Cerebellar nuclear complex (tissue), 1 donor: Measurements from ENCODE around the gene MSANTD1.

ENCODE experiments used
- DNase-seq, 2 experiments: peaks; one replicate each; lab custom pipeline; 2025; lab: John Stamatoyannopoulos, UW

The MSANTD1 gene

DNA sequence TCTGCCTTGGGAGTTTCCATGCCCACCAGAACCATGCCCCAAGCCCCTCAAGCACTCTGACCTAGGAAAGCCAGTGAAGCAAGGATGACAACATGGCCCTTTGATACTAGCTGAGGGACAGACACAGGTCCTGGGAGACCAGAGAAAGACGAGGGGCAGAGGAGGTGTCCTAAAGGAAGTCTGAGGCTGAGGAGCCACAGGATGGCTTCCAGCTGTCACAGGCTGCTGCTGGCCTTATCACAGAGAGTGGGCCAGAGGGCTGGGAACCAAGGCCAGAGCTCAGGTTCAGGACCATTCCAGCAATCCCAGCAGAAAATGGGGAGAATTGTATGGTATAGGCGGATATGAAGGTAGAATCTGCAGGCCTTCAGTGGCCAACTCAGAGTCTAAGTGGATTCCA lies 31.7 kb upstream of the MSANTD1 start:
- DNase-seq, result no peak

- DNase-seq, result no peak
Measured at GRCh38 chr4:3217771-3218170, 31.2 kb upstream of the MSANTD1 start.

DNA sequence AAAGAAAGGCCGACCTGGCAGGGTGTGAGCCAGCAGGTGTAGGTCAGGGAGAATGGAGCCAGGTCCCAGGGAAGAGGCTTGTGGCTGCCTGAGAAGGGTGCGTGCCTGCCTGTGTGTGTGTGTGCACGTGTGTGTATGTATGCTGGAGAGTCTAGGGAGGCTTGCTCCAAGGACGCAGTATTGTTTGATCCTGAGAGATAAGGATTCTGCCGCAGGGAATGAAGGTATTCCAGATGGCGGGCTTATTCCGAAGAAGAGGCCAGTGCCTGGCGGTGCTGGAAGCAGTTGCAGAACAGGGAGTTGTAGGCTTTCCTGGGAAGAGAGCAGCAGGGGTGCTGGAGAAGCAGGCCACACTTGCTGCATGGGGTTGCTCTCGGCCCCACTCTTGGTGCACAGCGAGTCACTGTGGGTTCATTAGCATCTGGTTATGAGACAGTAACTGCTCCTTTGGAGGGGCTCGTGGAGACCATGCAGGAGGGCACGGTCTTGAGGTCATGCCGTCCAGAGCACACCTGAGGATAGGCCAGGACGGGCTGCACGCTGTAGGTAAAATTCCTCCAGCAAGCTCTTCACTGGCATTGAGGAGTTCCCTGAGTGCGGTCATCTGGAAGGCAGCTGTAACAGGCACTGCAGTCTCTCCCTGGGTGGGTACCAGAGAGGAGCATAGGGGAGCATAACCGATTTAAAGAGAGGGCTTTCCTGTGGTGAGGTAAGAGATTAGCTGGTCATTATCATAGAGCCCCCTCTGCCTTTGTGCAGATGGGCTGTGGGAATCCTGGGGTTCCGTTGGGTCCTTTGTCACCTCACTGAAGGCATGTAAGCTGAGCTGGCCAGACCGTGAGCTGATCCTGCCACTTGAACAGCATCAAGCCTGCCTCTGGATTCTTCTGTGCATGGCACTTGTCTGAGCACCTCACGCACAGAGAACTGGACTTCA lies 29.9 kb upstream of the MSANTD1 start:
- no peak for DNase-seq

DNA sequence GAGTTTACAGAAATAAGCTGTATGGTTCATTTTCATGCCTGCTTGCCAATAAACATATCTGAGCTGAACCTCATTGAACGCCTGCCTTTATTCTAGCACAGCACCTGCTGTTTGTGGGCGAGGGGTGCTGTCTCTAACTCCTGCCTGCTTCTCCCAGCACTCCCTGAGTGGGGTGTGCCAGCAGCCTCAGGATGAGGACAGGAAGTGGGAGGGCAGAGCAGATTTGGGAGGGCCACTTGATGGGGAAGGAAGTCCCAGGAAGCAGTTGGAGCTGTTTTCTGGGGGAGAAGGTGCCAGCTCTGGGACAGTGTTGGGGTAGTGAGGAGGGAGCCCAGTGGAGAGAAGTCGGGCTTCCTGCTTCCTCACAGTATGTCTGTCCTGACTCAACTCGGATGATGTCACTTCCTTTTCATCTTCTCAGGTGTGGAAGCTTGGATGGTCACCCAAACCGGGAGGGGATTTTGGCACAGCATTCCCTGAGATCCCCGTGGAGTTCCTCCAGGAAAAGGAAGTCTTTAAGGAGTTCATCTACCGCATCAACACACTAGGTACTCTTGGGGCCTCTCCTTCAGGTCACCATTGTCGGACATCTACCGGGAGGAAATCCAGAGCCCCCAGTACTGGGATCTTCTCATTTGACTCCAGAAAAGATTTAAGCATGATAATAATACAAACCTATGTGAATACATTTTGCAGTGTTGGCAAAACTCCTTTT lies 29.0 kb upstream of the MSANTD1 start:
- DNase-seq, result no peak

GRCh38 chr4:3220476-3221183 lies 28.3 kb upstream of the MSANTD1 start:
- peak; percentile 44 to 81 for DNase-seq

- DNase-seq, result no peak
Measured at GRCh38 chr4:3221184-3221494, 27.8 kb upstream of the MSANTD1 start.

- no peak for DNase-seq
Measured at GRCh38 chr4:3221996-3222395, 27.0 kb upstream of the MSANTD1 start.

DNA sequence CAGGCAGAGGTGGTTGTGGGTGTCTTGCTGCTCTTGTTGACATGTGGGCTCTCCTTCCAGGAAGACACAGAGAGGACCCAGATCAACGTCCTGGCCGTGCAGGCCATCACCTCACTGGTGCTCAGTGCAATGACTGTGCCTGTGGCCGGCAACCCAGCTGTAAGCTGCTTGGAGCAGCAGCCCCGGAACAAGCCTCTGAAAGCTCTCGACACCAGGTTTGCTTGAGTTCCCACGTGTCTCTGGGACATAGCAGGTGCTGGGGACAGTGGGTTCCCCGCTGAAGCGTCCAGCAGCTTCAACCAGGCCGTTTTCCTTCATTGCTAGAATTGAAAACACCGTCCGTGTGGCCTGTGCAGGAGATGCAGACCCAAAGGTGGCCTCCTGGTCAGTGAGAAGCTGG lies 25.6 kb upstream of the MSANTD1 start:
- DNase-seq, result no peak

- DNase-seq, result no peak
Measured at GRCh38 chr4:3223956-3224748, 24.8 kb upstream of the MSANTD1 start.

DNA sequence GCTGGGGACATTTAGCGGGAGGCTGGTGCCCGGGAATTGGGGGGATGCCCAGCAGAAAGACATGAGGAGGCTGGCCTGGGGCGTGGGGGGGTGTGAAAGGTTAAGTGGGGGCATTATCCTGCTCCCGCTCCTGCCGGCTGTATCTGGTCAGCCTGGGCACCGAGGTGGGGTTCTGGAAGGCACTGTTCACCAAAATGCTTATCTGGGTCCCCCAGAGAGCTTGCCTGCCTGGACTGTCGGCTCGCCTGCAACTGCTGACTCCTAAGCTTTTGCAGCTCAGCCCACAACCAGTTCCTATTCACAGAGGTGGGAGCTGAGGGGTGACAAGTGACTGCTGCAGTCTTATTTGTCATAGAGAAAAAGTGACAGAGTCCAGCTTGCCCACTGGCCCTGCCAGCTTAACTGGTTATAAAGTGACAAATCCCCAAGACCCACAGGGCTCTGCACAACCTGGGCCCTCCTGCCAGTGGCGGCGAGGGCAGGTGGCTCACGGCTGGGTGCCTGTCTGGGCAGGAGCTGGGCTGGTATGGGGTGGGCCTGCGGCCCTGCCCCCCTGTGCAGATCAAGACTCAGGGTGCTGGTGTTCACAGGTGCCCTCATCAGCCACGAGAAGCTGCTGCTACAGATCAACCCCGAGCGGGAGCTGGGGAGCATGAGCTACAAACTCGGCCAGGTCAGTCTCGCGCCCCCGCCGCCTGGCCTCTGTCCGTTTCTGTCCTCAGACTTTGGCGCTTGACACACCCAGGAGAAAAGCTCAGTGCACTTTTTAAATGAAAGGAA lies 23.7 kb upstream of the MSANTD1 start:
- DNase-seq, result no peak

- DNase-seq, result no peak
Measured at GRCh38 chr4:3225936-3226335, 23.0 kb upstream of the MSANTD1 start.

- DNase-seq, result no peak
Measured at GRCh38 chr4:3226467-3226866, 22.5 kb upstream of the MSANTD1 start.

- no peak for DNase-seq
Measured at GRCh38 chr4:3226944-3227343, 22.0 kb upstream of the MSANTD1 start.

GRCh38 chr4:3227878-3228675 lies 20.9 kb upstream of the MSANTD1 start:
- no peak for DNase-seq

DNA sequence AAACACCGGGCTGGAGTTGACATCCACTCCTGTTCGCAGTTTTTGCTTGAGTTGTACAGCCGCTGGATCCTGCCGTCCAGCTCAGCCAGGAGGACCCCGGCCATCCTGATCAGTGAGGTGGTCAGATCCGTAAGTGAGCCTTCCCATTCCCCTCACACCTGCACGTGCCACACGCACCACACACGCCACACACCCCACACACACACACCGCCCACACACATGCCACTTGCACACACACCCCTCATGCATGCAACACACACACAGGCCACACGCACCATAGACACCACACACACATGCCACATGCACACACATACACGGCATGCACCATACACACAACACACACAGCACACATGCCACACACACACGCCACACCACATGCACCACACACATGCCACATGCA lies 20.1 kb upstream of the MSANTD1 start:
- DNase-seq, result no peak

- DNase-seq, result no peak
Measured at GRCh38 chr4:3229328-3229727, 19.6 kb upstream of the MSANTD1 start.

DNA sequence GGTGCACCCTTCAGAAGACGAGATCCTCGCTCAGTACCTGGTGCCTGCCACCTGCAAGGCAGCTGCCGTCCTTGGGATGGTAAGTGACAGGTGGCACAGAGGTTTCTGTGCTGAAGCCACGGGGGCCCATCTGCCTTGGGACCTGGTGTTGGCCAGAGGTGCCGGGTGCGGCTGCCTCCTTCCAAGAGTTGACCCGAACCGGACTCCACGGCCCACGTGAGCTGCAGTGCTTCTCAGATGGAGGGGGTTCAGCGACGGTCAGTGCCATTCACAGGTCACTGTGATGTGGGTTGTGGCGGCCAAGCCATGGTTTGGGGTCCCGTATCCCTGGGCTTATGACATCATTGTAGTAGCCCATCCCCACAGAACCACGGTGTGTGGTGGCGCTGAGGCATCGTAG lies 19.0 kb upstream of the MSANTD1 start:
- DNase-seq, result no peak

GRCh38 chr4:3231471-3231870 lies 17.5 kb upstream of the MSANTD1 start:
- no peak for DNase-seq

DNA sequence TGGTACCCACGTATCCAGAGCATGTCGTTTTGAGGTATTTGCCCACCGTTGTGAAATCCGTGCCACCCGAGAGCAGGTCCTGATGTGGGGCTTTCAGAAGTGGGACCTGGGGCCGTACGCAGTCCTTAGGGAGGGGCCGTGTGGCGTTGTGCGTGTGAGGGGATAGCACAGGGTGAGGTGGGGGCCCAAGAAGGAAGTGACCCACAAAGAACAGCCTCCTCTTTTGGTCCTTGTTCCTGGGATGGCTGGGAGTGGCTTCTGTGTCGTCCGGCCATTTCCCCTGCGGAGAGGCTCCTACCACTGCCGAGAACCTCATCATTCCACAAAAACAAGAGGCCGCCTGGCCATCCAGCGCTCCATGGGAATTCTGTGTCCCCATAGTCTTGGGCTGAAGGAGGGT lies 17.0 kb upstream of the MSANTD1 start:
- no peak for DNase-seq

DNA sequence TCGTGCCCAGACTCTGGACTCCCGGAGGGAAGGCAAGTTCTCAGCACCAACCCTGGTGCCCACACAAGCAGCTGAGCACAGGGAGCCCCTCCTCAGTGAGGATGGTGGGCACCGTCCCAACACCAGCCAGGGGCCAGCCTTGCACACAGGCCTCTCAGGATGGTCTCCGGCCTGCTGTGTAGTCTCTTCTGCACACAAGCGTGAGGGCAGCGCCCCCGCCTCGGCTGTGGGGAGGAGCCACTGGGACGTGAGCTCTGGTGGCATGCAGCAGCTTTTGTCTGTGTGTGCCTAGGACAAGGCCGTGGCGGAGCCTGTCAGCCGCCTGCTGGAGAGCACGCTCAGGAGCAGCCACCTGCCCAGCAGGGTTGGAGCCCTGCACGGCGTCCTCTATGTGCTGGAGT lies 16.1 kb upstream of the MSANTD1 start:
- DNase-seq, result no peak
